ENCODE measurements around the gene TFIP11.

TFIP11 gene

DNA sequence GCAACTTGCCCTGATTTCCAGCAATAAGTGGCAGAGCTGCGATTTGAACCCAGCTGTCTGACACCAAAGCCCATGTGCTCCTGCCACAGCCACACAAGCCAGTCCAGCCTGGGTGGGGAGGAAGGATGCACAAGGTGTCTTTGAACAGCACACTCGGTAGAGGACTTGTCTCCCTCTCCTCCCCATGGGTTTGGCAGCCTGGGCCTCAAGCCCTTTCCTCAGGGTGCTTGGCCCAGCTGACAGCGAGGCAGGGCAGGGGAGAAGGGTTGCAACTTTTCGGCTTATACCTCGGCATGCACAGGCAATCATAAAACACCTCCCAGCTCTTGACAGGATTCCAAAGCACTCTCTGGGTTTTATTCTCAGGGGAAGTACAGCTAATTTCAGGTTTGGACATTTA lies 63.9 kb downstream of the TFIP11 start:
- DNase-seq (ENCODE audit: low read depth in 2 of 2), result no peak

DNA sequence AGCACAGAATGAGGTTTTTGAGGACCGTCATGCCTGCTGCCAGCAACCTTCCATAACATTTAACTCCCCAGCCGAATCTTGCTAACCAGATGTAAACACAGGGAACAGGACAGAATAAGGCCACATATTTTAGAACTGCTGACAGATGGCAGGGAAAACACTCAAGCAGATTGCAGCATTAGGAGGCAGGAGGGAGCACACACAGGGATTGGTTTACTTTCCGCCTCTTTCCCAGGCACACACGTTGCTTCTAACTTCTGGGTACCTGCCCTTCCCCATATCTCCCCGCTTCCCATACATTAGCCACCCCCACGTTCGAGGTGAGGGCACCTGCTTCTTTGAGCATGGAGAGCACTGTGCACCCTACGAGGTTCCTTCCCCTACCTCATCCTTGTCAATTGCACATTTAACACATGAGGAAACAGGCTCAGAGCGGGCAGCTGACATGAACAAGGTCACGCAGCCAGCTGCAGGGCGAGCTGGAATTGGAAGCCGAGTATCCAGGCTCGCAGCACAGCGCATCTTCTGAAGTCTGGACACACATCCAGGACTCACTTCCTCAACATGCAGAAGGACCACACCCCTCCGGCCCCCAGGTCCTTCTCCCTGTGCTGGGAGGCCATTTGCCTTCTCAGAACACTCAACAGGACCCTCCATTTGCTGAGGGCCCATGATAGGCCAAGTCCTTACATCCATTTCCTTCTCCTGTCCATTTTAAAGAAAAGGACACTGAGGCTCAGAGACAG lies 64.5 kb downstream of the TFIP11 start:
- DNase-seq (ENCODE audit: low read depth in 2 of 2), result no peak

DNA sequence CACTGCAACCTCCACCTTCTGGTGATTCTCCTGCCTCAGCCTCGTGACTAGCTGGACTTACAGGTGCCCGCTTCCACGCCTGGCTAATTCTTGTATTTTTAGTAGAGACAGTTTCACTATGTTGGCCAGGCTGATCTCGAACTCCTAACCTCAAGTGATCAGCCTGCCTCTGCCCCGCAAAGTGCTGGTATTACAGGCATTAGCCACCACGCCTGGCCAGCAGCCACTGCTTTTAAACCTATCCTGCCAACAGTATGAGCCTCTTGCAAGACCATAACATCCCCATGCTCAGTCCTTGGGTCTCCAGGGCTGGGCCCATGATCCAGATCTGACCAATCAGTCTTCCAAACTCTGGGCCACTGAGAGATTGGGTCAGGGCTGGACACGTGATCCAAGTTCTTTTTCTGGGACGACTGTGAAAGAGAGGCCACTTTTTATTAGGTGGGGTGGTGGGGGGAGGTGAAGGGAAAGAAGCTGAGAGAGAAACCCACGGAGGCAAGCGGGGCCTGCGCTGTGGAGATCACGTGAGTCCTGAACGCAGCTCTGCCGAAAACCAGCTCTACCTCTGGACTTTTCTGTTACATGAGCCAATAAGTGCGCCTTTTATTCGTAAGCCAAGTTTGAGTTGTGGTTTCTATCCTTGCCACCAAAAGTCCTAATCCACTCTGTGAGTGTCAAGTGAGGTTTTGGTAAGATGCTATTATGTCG lies 65.3 kb downstream of the TFIP11 start:
- no peak for DNase-seq (ENCODE audit: low read depth in 2 of 2)

DNA sequence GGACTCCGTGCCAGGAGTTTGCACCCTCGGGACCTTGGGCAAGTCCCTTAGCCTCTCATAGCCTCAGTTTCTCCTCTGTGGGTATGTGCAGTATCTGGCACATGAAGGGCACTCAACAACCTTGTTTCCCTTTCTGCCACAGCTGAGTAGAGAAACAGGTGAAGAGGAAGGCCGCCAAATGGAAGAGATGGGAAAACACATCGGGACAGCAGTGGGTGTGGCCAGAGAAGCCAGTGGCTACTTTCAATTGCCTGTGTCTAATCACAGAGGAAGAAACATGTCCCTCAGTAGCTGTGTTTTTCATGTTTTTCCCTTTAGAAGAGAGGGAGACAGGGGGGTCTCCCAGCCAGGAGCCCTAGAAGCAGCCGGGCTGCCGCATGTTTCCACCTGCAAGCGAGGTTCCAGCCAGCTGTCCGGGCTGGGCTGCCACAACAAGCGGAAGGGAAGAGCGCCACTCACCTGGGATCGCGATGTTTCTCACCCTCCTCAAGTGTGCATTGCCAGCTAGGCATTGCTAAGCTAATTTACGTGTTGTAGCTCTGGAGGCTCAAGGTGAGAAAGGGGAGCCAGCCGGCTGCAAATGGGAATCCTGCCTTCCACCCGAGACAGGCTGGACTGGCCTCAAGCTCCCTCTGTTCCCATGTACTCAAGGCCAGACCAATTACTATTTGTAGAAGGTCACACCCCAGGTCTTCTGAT lies 66.5 kb downstream of the TFIP11 start:
- no peak for DNase-seq (ENCODE audit: low read depth in 2 of 2)

DNA sequence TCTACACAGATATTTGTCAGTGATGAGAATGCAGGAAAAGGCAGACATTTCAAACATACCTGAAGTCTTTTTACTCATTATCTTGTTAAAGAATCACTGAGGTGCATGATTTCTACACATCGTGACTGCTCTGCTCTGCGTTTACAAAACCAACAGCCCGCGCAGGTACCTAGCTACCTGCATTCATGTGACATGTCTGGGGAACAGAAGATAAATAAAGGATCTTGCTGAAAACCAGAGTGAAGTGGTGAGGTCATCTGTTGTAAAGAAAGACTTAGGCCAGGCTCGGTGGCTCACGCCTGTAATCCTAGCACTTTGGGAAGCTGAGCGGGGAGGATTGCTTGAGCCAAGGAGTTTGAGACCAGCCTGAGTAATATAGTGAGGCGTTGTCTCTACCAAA lies 67.5 kb downstream of the TFIP11 start:
- no peak for DNase-seq (ENCODE audit: low read depth in 2 of 2)

DNA sequence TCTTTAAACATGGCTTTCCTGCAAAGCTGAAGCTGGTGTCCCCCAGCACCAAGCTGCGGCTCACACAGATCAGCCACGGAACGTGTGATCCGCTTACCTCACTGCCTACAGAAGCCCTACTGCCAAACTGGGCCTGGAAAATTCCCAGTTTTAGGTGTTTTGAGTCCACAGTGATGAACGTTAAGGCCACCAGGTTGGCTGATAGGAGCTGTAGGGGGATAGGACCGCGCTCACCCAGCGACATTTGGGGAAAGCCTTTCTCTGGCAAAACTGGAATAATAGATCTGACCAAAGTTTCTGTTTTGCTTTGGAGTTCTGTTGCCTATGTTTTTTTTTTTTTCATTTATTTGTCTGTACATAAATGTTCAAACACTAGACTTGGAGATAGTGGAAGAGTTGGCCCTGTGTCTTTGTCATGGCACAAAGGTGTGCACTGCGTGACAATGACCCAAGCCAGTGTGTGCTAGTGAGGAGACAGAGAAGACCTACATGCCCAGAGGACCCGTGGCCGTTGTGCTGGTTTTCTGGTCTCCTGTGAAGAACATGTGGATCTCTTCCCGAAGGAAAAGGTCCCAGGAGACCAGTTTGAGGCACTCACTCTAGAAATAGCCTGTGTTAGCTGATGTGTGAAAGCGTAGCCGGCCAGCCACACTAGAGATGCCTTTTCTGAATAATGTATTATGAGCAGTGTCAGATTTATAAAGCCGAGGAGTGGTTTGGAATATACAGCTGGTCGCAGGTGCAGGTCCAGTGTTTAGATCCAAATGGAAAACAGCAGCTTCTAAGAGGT lies 68.2 kb downstream of the TFIP11 start:
- DNase-seq (ENCODE audit: low read depth in 2 of 2), result no peak

DNA sequence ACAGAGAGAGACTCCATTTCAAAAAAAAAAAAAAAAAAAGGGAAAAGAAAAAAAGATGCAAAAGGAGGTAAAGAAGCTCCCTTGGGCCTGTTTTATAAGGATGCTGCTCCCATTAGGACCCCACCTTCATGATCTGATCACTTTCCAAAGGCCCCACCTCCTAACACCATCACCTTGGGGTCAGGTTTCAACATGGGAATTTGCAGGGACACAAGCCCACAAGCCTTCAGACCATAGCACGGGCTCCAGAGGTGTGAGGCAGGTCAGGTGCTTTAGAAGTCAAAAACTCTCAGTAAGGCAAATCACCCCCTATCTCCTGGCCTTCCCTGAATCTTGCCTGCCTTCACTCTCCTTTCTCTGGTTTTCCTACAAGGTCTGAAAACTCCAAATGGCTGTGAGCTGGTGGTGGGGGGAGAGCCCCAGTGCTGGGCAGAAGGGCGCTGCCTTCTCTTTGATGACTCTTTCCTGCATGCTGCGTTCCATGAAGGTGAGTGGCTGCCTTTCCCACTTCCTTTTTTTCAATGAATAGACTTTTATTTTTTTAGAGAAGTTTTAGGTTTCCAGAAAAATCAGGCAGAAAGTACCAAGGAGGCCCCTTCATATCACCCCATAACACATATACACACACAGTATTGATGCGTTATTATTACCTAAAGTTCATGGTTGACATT lies 70.1 kb downstream of the TFIP11 start:
- DNase-seq (ENCODE audit: low read depth in 2 of 2), result no peak
